Fibroblast of upper back skin (primary cell): ENCODE measurements around the gene SLC25A42.

Source experiments
- DNase-seq: peaks from one replicate; pipeline ENCODE4 v3.0.0-alpha.2; 2013

Gene SLC25A42

DNA sequence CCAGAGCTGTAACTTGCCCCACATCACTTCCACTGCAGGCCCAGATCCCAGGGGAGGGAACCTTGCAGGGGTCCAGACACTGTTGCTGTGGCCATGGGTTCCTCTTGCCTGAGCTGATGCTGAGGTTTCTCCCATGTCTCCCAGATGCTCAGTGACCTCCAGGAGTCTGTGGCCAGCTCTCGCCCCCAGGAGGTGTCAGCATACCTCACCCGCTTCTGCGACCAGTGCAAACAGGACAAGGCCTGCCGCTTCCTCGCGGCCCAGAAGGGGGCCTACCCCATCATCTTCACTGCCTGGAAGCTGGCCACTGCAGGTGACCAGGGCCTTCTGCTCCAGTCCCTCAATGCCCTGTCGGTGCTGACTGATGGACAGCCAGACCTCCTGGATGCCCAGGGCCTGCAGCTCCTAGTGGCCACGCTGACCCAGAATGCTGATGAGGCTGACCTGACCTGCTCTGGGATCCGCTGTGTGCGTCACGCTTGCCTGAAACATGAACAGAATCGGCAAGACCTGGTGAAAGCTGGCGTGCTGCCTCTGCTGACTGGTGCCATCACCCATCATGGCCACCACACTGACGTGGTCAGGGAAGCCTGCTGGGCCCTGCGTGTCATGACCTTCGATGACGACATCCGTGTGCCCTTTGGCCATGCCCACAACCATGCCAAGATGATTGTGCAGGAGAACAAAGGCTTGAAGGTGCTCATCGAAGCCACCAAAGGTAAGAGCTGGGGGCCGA is 12.1 kb upstream of the SLC25A42 start:
- DNase-seq: no peak

DNA sequence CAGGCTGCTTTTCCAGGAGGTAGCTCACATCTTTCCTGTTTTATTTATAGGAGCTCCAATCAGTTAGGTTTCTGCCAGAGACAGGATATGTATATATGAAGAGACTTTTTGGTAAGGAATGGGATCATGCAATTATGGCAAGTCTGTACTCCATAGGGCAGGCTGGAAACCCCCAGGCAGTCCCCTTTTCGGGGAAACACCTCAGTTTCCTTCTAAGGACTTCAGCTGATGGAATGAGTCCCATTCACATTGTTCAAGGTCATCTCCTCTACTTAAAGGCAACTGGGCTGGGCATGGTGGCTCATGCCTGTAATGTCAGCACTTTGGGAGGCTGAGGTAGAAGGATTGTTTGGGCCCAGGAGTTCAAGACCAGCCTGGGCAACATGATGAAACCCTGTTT is 10.9 kb upstream of the SLC25A42 start:
- no peak for DNase-seq

DNA sequence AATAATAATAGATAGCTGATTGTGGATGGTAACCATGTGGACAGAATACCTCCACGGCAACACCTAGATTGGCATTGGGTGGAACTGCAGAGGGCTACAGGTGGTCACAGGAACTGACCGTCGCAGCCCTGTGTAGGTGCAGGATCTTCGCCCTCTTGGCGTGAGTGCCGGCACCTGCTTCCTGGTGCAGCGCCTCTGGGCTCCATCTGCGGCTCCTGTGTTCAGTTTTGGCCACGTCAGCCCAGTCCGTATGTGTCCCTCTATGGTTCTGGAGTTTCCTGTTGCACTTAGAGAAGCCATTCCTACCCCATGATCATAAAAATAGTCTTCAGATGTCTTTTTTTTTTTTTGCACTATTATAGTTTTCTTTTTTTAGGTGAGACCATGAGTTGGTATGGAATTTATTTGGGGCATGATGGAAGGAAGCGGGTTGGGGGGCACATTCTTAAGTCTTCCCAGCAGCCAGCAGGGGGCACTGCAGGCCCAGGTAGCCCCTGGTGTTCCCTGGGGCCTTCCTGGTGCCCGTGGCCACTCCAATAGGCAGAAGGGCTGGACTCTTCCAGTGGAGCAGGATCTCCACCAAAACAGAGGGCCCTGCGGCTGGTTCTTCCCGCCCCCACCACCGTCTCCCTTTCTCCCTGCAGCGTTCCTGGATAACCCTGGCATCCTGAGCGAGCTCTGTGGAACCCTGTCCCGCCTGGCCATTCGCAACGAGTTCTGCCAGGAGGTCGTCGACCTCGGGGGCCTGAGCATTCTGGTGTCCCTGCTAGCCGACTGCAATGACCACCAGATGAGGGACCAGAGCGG is 10.1 kb upstream of the SLC25A42 start:
- peak; percentile 45 for DNase-seq

DNA sequence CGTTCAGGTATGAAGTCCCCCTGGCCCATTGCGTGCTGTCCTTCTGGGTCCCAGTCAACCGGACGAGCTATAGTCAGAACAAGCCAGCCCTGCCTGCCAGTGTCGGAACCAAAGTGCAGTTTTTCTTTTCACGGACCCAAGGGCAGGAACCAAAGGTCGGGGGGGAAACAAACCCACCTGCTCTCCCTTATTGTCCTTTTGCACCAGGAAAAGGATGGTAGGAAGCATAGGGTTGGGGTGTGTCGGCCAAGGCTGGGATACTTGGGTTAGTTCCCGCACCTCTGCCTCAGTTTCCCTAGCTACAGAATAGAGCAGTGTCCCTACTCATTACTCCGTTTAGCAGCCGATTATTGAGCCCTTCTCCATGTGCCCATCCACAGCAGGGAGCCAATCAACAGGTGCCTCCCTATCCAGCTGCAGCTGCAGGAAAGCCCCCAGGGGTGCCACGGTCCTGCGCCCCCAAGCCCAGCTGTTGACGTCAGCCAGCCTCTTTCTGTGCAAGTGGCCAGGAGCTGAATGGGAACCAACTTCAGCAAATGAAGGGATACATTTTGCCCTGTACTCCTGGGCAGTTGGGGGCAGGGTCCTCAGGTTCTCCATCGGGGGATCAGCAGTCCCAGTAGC is 9.4 kb upstream of the SLC25A42 start:
- no peak for DNase-seq

DNA sequence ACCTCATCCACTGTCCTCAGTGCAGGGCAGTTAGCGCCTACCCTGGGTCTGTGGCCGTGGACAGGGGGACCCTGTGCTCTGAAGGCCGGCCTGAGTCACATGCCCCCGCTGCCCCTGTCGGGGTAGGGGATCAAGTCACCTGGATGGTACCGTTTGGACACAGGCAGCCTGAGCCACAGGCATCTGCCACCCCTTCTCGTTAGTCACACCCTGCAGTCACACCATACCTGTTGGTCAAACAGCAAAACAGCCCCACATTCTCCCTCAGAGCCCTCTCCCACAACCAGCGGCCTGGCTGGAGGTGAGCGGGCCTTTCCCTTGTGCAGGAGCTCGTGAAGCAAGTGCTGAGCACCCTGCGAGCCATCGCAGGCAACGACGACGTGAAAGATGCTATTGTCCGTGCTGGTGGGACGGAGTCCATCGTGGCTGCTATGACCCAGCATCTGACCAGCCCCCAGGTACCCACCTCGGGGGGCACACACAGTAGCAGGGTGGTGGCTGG is 8.8 kb upstream of the SLC25A42 start:
- no peak for DNase-seq

DNA sequence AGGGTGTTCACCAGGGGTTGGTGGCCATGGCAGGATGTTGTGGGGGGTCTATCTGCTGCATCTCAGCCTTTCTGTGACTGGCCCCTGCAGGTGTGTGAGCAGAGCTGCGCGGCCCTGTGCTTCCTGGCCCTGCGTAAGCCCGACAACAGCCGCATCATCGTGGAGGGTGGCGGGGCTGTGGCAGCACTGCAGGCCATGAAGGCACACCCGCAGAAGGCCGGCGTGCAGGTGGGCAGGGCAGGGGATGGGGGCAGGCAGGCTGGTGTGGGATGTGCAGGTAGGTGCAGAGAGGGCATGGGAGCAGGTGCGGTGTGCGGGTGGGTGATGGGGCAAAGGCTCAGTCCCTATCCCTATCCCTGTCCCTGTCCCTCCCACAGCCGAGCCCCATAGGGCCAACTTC is 8.1 kb upstream of the SLC25A42 start:
- DNase-seq: no peak

DNA sequence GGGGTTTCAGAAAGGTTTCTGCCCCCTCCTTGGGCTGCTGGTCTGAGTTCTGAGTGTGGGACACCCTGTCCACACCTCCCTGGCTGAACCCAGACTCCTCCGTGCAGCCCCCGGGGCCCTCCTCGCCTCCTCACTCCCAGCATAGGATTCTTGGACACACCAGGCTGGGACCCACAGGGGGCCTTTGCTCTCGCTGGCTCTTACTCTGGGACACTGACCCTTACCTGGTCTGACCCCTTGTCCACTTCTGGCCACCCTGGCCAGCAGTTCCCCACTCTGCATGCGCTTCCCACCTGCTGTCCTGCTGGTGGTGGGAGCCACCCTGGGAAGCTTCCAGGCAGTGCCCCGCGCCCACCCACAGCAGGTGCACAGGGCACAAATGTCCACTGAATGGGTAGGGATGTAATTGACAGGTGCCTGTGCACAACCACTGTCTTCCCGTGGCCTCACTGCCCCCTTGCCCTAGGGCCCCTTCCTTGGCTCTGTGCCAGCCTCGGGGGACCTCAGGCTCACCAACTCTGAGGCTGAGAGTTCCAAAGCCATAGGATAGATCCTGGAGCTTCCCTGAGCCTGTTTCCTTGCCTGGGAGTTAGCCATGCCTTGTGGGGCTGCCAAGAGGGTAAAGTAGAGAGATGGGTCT is 7.0 kb upstream of the SLC25A42 start:
- DNase-seq: no peak

DNA sequence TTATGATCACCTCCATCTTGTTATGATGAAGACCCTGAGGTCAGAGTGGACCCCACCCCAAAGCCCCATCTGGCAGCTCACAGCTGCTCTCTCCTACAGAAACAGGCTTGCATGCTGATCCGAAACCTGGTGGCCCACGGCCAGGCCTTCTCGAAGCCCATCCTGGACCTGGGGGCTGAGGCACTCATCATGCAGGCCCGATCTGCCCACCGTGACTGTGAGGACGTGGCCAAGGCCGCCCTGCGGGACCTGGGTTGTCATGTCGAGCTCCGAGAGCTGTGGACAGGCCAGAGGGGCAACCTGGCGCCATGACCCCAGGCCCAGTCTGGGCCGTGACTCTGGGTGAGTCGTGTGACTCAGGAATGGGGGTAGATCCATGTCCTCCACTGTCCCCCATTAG is 6.5 kb upstream of the SLC25A42 start:
- DNase-seq: no peak

DNA sequence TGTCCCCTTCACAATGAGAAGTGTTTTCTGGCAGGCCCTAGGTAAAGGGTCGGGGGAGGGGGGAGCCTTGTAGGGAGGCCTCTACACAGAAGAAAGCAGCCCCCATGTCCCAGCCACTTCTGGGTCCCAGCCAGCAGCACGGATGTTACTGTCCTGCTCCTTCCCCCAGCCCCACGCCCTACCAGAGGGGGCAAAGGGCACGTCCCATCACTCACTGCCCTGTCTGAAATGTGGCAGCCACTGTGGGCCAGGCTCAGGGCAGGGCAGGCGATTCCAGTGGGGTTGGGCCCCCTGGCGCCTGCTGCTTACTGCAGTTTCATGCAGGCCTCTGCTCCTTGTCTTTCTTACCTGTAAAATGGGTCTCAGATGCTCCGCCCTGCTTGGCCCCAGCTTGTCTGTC is 6.1 kb upstream of the SLC25A42 start:
- no peak for DNase-seq

DNA sequence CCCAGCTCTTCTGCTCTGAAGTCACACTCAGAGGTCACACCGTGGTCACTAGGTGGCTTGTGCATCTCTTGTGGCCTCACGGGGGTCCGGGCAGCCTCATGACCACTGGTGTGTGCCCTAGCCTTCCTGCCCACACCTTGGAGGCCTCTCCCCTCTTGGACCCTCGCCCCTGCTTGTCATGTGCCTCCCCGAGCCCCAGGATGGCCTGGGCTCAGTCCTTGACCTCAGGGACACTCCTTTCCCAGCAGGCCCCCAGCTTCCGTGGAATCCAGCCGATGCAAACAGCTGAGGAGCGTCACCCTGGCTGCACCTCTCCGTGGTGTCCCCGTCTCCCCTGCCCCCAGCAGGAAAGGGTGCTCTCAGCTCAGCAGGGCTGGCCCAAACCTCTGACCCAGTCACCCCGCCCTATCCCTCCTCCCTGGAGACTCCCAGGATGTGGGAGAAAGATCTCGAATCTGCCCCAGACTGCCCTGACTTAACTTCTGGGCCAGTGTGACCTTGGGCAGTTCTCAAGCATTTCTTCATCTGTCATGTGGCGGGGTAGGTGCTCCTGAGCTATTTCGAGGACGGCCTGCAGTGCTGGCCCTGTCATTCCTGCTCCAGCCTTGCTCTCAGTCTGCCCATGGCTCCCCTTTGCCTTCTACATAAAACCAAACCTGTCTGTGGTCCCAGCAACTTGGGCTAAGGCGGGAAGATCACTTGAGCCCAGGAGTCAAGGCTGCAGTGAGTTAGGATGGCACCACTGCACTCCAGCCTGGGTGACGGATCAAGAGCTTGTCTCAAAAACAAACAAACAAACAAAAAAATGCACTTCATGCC is 4.6 kb upstream of the SLC25A42 start:
- no peak for DNase-seq

DNA sequence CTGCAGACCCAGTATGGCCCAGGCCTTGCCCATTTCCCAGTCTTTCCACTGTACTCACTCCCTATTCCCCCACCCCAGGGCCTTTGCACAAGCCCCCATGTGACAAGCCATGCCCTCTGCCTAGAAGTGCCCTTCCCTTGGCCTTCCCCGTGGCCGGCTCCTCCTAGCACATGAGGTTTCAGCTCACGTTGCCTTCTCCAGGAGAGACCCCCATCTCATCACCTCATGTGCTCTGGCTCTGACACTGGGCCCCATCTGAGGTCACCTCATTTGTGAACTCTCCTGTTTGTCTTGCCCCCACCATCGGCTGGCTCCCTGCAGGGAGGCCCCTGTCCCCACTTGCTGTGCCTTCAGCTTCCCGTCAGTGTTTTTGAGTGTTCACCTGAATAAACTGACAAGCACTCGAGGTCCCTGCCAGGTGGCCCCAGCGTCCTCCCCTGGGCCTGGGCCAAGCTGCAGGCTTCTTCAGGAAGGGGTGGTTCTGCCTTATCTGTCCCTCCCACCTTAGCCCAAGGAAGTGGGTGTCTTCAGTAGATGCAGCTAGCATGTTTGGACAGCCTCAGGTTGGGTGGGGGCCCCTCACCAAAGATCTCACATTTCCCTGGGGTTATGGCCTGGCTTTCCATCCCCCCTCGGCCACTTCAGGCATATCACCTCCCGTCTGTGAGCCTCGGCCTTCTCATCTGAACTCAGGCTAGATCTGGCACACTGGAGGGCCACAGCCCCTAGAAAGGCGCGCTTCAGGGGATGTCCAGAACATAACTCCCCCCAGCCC is 3.8 kb upstream of the SLC25A42 start:
- no peak for DNase-seq

DNA sequence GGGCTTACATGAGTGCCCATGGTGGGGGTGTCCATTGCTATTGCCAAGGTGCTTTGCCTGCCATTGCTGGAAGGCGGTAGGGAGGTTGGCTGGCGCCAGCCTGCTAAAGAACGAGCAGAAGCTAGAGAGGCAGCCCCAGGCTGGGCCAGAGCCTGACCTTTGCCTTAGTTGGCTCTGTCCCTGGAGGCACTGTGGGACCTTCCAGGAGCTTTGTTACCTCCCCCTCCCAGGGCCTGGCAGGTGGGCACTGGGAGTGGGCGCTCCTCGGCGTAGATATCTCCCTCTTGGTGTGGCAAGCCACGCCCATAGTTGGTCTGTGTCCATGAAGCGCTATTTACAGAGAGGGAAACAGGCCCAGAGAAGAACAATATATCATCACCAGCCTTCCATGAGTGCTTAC is 2.3 kb upstream of the SLC25A42 start:
- DNase-seq: no peak

DNA sequence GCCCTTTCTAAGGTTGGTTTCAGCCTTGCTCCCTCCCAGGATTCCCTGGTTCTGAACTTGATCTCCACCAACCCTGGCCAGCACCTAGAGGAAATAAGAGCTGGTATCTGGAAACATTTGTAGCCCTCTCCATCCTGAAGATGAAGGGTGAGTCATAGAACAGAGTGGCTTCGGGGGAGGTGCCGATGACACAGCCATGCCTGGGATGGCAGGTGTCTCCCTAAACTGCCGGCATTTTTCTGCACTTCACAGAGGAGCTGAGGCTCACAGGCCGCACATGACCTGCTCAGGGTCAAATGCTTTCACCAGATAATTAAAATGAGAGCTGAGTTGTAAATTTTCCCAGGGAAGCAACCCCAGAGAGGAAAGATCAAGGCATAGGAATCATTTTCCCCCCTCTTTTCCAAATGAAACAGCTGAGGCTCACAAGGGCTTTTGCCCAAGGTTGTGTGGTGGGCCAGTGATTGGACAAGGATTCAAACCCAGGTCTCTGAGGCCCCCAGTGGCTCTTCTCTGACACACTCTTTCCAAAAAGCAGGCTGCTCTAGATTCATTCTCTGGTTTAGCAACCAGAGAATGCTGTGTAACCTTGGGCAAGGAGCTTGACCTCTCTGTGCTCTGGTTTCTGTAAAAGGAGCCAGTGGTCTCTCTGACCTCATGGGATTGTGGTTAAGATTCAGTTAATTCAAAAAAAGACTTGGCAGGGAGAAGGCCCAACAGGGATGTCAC is 1.2 kb upstream of the SLC25A42 start:
- DNase-seq: peak; percentile 38

DNA sequence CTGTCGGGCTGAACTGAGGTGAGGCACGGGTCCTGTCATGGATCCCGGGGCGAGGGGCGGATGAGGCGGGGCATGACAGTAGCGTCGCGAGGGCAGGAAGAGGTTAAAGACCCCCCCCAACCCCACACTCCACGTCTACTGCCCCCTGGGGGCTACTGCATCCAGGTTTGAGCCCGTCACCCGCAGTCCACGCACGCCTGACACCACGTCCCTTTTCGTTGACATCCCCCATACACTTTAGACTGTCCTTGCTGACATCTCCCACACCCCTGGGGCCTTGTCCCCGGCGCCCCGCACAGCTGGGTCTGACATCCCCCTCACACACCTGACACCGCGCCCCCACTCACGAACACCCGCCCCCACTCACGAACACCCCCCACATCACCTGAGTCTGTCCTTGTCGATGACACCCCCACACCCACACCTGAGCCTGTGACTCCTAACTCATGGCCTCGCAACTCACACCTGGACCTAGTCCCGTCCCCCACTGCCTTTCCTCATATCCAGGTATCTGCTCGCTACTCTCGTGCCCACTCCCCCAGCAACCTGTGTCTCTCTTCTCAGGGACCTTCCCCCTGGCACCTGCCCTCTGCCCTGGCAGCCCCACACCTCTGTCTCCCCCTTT is 416 bp downstream of the SLC25A42 start:
- no peak for DNase-seq

DNA sequence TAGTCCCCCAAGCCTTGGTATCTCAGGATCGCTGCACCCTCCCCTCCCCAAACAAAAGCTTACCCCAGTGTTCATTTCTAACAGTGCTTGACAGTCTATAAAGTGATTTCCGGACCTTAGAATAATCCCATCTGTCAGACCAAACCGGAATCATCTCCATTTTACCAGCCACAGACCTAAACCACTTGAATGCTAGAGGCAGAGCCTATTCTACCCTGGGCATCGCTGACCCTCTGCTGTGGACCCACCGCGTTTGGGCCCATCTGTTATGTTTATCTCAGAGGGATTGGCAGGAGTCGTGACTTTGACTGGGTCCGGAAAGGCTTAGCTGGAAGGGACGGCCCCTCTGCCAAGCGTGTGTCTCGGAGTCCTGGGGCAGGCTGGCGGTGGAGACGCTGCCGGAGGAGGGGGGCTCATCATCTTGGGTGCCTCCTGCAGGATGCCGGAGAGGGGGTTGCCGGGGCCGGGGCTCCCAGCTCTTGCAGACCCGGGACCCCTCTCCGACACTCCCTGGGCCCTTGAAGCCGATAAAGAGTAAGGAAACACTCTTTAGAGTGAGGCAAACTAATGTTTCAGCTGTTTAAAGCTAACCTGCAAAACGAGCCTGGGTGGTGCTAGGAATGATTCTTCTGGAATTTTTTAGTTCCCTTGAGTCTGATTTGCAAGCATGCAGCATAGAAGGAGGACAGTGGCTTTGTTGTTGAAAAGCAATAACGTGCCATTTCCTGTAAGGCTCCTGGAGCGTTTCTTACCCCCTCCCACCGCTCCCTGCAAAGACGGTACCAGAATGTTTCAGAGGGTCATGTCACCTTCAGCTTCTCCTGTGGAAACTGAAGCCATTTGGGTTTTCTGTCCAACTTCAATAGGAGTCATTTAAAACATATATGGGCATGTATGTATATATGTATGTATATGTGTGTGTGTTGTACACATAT is 1.3 kb downstream of the SLC25A42 start:
- DNase-seq: no peak

DNA sequence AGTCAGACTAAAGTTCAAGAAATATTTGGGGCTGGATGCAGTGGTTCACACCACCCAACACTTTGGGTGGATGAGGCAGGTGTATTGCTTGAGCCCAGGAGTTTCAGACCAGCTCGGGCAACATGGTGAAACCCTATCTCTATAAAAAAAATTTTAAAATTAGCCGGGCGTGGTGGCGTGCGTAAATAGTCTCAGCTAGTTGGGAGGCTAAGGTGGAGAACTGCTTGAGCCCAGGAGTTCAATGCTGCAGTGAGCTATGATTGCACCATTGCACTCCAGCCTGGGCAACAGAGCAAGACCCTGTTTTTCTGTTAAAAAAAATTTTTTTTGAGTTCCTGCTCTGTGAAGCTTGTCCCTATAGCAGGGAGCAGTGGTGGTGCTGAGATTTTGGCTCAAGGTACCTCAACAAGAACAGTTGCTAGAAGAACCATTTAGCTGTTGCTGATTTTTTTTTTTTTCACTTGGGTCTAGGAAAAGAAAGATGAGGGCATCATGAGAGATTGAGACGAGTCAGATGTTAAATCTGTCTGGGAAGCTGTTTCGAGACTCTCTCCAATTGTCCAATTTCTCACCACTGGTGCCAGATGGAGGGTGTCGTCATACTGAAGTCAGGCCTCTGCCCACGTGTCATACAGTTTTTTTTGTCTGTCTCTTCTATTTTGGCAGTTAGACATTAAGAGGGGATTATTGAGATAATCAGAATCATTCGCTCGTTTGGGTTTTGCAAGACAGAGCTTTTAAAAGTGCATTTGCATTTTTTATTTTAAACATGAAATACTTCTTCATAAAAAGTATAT is 3.7 kb downstream of the SLC25A42 start:
- peak; percentile 6 for DNase-seq

DNA sequence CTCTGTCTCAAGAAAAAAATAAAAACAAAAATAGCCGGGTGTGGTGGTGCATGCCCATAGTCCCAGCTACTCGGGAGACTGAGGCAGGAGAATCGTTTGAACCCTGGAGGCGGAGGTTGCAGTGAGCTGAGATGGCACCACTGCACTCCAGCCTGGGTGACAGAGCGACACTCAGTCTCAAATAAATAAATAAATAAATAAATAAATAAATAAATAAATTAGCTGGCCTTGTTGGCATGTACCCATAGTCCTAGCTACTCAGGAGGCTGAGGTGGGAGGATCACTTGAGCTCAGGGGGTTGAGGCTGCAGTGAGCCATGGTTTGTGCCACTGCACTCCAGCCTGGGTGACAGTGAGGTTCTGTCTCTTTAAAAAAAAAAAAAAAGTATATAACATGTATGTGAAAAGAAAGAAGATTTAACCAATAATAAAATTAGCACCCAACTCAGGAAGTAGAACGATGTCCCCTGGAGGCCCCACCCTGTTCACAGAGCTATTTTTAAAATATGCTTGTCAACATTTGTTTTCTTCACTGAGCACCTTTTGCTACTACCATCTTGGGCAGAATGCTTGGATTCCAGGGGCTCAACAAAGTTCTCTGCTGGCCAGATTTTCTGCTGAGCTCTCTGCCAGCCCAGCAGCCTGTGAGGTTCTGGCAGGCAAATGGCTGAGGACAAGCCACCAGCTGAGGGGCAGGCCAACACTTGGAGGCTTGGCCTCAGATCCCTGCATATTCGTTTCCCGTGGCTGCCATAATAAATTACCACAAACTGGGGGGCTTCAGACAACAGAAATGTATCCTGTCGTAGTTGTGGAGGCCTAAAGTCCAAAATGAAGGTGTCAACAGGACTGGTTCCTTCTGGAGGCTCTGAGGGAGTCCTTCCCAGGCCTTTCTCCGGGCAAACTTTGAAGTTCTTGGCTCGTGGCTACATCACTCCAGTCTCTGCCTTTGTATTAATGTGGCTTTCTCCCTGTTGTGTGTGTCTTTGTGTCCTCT is 5.2 kb downstream of the SLC25A42 start:
- DNase-seq: no peak
